HG03066 (cell line): ENCODE measurements around the gene C12orf57.
"Not testable (repeated sequence)": the region's sequence is repeated elsewhere in the genome, so short reads cannot be mapped to it uniquely, and the experiment has no call there.

Experiments used
- ATAC-seq: cut with Tn5 transposase; IDR thresholded peaks from one replicate; pipeline ENCODE4 v1.9.1; 2021; ENCODE audit warnings: low read depth; ENCODE audit not compliant: unreplicated experiment

Gene C12orf57

GRCh38 chr12:6943722-6944380, at the start of gene C12orf57, which contains the start of gene RNU7-1:
Gene C12orf57 (plus strand): TSS chr12:6944022. CDS start chr12:6944122, 100 bp downstream.
Gene RNU7-1 (plus strand): TSS chr12:6943816.
- ATAC-seq, result peak; percentile 28

GRCh38 chr12:6894321-6894720, 49.5 kb upstream of the C12orf57 start:
- no peak for ATAC-seq

GRCh38 chr12:6896846-6897435, 46.9 kb upstream of the C12orf57 start:
- ATAC-seq, result no peak

- no peak for ATAC-seq
Measured at GRCh38 chr12:6899427-6899826, 44.4 kb upstream of the C12orf57 start.

- ATAC-seq, result no peak
Measured at GRCh38 chr12:6899837-6900519, 43.8 kb upstream of the C12orf57 start.

- no peak for ATAC-seq
Measured at GRCh38 chr12:6902448-6902847, 41.4 kb upstream of the C12orf57 start.

GRCh38 chr12:6903722-6904121, 40.1 kb upstream of the C12orf57 start:
- no peak for ATAC-seq

GRCh38 chr12:6904280-6905276, 39.2 kb upstream of the C12orf57 start, which contains the start of gene LRRC23:
Gene LRRC23 (plus strand): TSS chr12:6904822. CDS start chr12:6905634, 812 bp downstream.
- peak; percentile 97 for ATAC-seq

- no peak for ATAC-seq
Measured at GRCh38 chr12:6905414-6906040, 38.3 kb upstream of the C12orf57 start.

GRCh38 chr12:6908141-6908540, 35.7 kb upstream of the C12orf57 start:
- not testable (repeated sequence) for ATAC-seq

- no peak for ATAC-seq
Measured at GRCh38 chr12:6909421-6910145, 34.2 kb upstream of the C12orf57 start.

- no peak for ATAC-seq
Measured at GRCh38 chr12:6912164-6912935, 31.5 kb upstream of the C12orf57 start.

GRCh38 chr12:6914246-6914946, 29.4 kb upstream of the C12orf57 start, which contains the start of gene ENO2:
Gene ENO2 (plus strand): TSS chr12:6914580. CDS start chr12:6915833, 1,253 bp downstream.
- peak; percentile 76 for ATAC-seq

GRCh38 chr12:6914947-6915788, 28.7 kb upstream of the C12orf57 start:
- ATAC-seq, result no peak

- ATAC-seq, result no peak
Measured at GRCh38 chr12:6915789-6916285, 28.0 kb upstream of the C12orf57 start.

- ATAC-seq, result no peak
Measured at GRCh38 chr12:6916426-6917200, 27.2 kb upstream of the C12orf57 start.
